CD4-positive, CD25-positive, alpha-beta regulatory T cell (primary cell): ENCODE data around the gene TLR8. TPM values are rescaled to one million over a fixed set of nuclear protein-coding genes. Genes with fewer than 3 reads are reported as not detected.
"Not testable (repeated sequence)": the region's sequence is repeated elsewhere in the genome, so short reads cannot be mapped to it uniquely, and the experiment has no call there.

Experiments
- ATAC-seq, 2 donors: fragments of 150-1000 bp; cut with Tn5 transposase; one replicate each; pipeline ENCODE4 v1.10.0; 2021; ENCODE audit warnings: low read depth in 2 of 2, moderate number of reproducible peaks in 2 of 2, moderate library complexity in 1 of 2
- DNase-seq, 3 donors: peaks; one replicate each; pipeline versions ENCODE4 v3.0.0 to v3.0.0-alpha.2; 2012 to 2022; ENCODE audit warnings: mixed read lengths in 1 of 3
- H3K27ac ChIP-seq: one replicate; pipeline ENCODE4 v1.7.0; 2013; ENCODE audit warnings: mild to moderate bottlenecking, low read length; ENCODE audit not compliant: insufficient read depth, poor library complexity, severe bottlenecking
- H3K27me3 ChIP-seq: one replicate; pipeline ENCODE4 v1.7.0; 2013; ENCODE audit warnings: low read length; ENCODE audit not compliant: control insufficient read depth, insufficient read depth
- H3K36me3 ChIP-seq: one replicate; pipeline ENCODE4 v1.7.0; 2013; ENCODE audit warnings: mild to moderate bottlenecking, low read length, moderate library complexity; ENCODE audit not compliant: control insufficient read depth, insufficient read depth
- H3K4me1 ChIP-seq: 2 replicates; pipeline ENCODE4 v1.7.0; 2013; ENCODE audit warnings: mild to moderate bottlenecking, low read length; ENCODE audit not compliant: insufficient read depth, control insufficient read depth, poor library complexity, severe bottlenecking
- H3K4me3 ChIP-seq: one replicate; pipeline ENCODE4 v1.7.0; 2013; ENCODE audit warnings: low read depth, mild to moderate bottlenecking, low read length, moderate library complexity
- H3K9me3 ChIP-seq, 2 experiments: 1 replicate in 1 of 2; 2 replicates in 1 of 2; pipeline ENCODE4 v1.7.0; 2013; ENCODE audit warnings: low read length in 2 of 2, mild to moderate bottlenecking in 1 of 2, moderate library complexity in 1 of 2; ENCODE audit not compliant: control insufficient read depth in 2 of 2
- H3K27ac Mint-ChIP-seq, 3 donors: one replicate each; pipeline ENCODE4 v1.8.0; 2020 to 2022; ENCODE audit warnings: mild to moderate bottlenecking in 3 of 3, mixed read lengths in 3 of 3, moderate library complexity in 2 of 3
- H3K27me3 Mint-ChIP-seq: one replicate; pipeline ENCODE4 v1.8.0; 2022; ENCODE audit warnings: mild to moderate bottlenecking, mixed read lengths
- H3K36me3 Mint-ChIP-seq: one replicate; pipeline ENCODE4 v1.8.0; 2020; ENCODE audit warnings: mixed read lengths
- H3K4me1 Mint-ChIP-seq, 4 donors: one replicate each; pipeline ENCODE4 v1.8.0; 2020 to 2022; ENCODE audit warnings: mixed read lengths in 4 of 4, mild to moderate bottlenecking in 1 of 4
- H3K4me3 Mint-ChIP-seq, 4 donors: one replicate each; pipeline ENCODE4 v1.8.0; 2020 to 2022; ENCODE audit warnings: mild to moderate bottlenecking in 4 of 4, mixed read lengths in 4 of 4, moderate library complexity in 3 of 4
- H3K9me3 Mint-ChIP-seq, 7 donors: one replicate each; pipeline ENCODE4 v1.8.0; 2020 to 2022; ENCODE audit warnings: mixed read lengths in 7 of 7, mild to moderate bottlenecking in 3 of 7, moderate library complexity in 2 of 7
- polyA plus RNA-seq, 4 donors: library from polyadenylated mRNA; unstranded; fragments of 300-500 nt; fragmentation: Illumina TruSeq; gene quantifications; one replicate each; pipeline ENCODE4 v1.2.3, GENCODE V29; 2021
- total RNA-seq: library from RNA; stranded (reverse); gene quantifications from one replicate; pipeline ENCODE4 v1.2.3, GENCODE V29; 2022

The TLR8 gene
- total and polyA plus RNA-seq, 5 donors from 2014 or later, result not detected

DNA sequence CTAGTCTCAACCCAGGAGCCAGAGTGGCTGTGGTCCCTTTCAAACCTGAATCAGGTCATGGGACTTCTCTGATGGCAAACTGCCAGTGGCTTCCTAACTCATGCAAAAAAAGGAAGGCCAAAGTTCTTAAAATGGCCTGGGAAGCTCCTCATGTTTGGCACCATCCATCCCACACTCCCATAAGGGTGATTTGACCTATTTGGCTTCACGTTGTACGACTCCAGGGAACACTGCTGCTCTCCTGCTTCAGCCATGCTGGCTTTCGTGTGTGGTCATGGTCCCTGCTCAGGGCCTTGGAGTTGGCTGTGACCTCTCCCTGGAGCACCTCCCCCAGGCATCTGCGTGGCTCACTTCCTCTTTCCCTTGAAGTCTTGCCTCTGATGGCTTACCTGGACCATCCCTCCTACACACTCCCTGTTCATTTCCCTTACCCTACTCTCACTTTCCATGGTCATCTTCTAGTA, 55.7 kb downstream of the TLR8 start:
- peaks cover 57% of the 10 kb centered on the region for H3K4me1 ChIP-seq
- H3K4me1 Mint-ChIP-seq, result peaks cover 15 to 66% (median 37%) of the 10 kb centered on the region in 4 donors

GRCh38 chrX:12963210-12963850, 56.9 kb downstream of the TLR8 start:
- H3K27ac Mint-ChIP-seq, H3K36me3 ChIP-seq, H3K9me3 Mint-ChIP-seq, DNase-seq, H3K27me3 Mint-ChIP-seq, H3K27me3 ChIP-seq, H3K36me3 Mint-ChIP-seq, H3K27ac ChIP-seq, ATAC-seq, H3K4me3 Mint-ChIP-seq, H3K9me3 ChIP-seq, H3K4me3 ChIP-seq: not testable (repeated sequence)
- H3K4me1 ChIP-seq, result peaks cover 52% of the 10 kb centered on the region
- H3K4me1 Mint-ChIP-seq, result peaks cover 20 to 64% (median 35%) of the 10 kb centered on the region in 4 donors

More for the DNA sequence above, 55.7 kb downstream of the TLR8 start:
- peak overlapping the region; percentile 66 for H3K4me3 ChIP-seq
- H3K9me3 Mint-ChIP-seq, result no peaks in the 10 kb centered on the region
- ATAC-seq, result no peak
- H3K27ac Mint-ChIP-seq, result peak overlapping the region; percentile 55 to 99 (median 87)
- no peaks in the 10 kb centered on the region for H3K27me3 Mint-ChIP-seq
- H3K36me3 Mint-ChIP-seq, result no peaks in the 10 kb centered on the region
- H3K9me3 ChIP-seq, result no peaks in the 10 kb centered on the region
- H3K4me3 Mint-ChIP-seq, result peak overlapping the region in 3 of 4 donors; percentile 26 to 46 (median 42)
- no peaks in the 10 kb centered on the region for H3K36me3 ChIP-seq
- DNase-seq, result peak in 1 of 3 donors; percentile 0
- H3K27me3 ChIP-seq, result no peaks in the 10 kb centered on the region
- peak overlapping the region; percentile 89 for H3K27ac ChIP-seq

GRCh38 chrX:12965131-12965940, 58.9 kb downstream of the TLR8 start:
- H3K27ac ChIP-seq, result peak overlapping the region; percentile 90
- H3K4me3 ChIP-seq, result no peak overlapping the region
- no peaks in the 10 kb centered on the region for H3K36me3 Mint-ChIP-seq
- H3K4me3 Mint-ChIP-seq, result peak overlapping the region in 1 of 4 donors; percentile 83
- peak overlapping the region in 2 of 3 donors; percentile 76 to 90 for H3K27ac Mint-ChIP-seq
- peaks cover 20 to 68% (median 36%) of the 10 kb centered on the region in 4 donors for H3K4me1 Mint-ChIP-seq
- no peaks in the 10 kb centered on the region for H3K9me3 ChIP-seq
- H3K27me3 ChIP-seq, result no peaks in the 10 kb centered on the region
- H3K27me3 Mint-ChIP-seq, result no peaks in the 10 kb centered on the region
- ATAC-seq (no peak), DNase-seq (no peak)
- H3K4me1 ChIP-seq, result peaks cover 54% of the 10 kb centered on the region
- H3K36me3 ChIP-seq, result no peaks in the 10 kb centered on the region
- H3K9me3 Mint-ChIP-seq, result no peaks in the 10 kb centered on the region

- Histone ChIP-seq H3K36me3 (no peaks in the 10 kb centered on the region), H3K4me3 (peak overlapping the region; percentile 40), H3K4me1 (peaks cover 50% of the 10 kb centered on the region), H3K27me3 (no peaks in the 10 kb centered on the region), H3K27ac (peak overlapping the region; percentile 90), H3K9me3 (no peaks in the 10 kb centered on the region)
- DNase-seq (no peak), ATAC-seq (no peak)
- peak overlapping the region in 3 of 4 donors; percentile 70 to 91 (median 83) for H3K4me3 Mint-ChIP-seq
- no peaks in the 10 kb centered on the region for H3K27me3 Mint-ChIP-seq
- H3K4me1 Mint-ChIP-seq, result peaks cover 14 to 68% (median 32%) of the 10 kb centered on the region in 4 donors
- H3K9me3 Mint-ChIP-seq, result no peaks in the 10 kb centered on the region
- peak overlapping the region; percentile 89 to 99 (median 90) for H3K27ac Mint-ChIP-seq
- H3K36me3 Mint-ChIP-seq, result no peaks in the 10 kb centered on the region
These were observed 59.7 kb downstream of the TLR8 start for GRCh38 chrX:12966151-12966550.

DNA sequence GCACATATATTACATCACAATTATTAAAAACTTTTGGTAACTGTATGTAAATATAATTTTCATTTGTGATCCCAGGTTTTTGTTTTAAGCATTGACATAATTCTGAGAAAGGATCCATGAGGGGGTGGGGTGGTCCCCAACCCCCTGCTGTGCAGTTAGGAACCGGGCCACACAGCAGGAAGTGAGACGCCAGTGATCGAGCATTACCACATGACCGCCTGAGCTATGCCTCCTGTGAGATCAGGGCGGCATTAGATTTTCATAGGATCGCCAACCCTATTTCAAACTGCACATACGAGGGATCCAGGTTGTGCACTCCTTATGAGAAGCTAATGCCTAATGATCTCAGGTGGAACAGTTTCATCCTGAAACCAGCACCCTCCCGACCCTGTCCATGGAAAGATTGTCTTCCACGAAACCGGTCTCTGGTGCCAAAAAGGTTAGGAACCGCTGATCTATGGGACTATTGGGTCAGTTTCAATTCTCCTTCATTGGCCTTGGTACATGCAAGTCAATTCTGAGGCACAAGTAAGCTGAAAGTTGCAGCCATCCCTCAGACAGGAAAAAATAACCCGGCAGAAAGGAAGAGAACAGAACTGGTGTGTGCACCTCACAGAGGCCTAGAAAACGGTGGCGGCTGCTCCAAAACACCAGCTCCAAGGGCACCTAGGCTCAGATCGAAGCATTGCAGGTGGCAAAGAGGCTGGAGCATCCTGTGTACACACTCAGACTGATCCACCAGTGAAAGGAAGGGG, 61.5 kb downstream of the TLR8 start:
- peak overlapping the region; percentile 90 to 99 (median 97) for H3K27ac Mint-ChIP-seq
- peak; percentile 29 to 48 for ATAC-seq
- H3K9me3 ChIP-seq, result no peaks in the 10 kb centered on the region
- DNase-seq, result peak in 1 of 3 donors; percentile 72
- H3K4me1 Mint-ChIP-seq, result peaks cover 11 to 55% (median 24%) of the 10 kb centered on the region in 4 donors
- H3K27me3 Mint-ChIP-seq, result no peaks in the 10 kb centered on the region
- H3K9me3 Mint-ChIP-seq, result no peaks in the 10 kb centered on the region
- H3K4me3 ChIP-seq, result peak overlapping the region; percentile 80
- H3K27ac ChIP-seq, result peak overlapping the region; percentile 90
- H3K36me3 Mint-ChIP-seq, result no peaks in the 10 kb centered on the region
- no peaks in the 10 kb centered on the region for H3K27me3 ChIP-seq
- H3K4me1 ChIP-seq, result peaks cover 40% of the 10 kb centered on the region
- no peaks in the 10 kb centered on the region for H3K36me3 ChIP-seq
- H3K4me3 Mint-ChIP-seq, result peak overlapping the region; percentile 79 to 91 (median 84)

DNA sequence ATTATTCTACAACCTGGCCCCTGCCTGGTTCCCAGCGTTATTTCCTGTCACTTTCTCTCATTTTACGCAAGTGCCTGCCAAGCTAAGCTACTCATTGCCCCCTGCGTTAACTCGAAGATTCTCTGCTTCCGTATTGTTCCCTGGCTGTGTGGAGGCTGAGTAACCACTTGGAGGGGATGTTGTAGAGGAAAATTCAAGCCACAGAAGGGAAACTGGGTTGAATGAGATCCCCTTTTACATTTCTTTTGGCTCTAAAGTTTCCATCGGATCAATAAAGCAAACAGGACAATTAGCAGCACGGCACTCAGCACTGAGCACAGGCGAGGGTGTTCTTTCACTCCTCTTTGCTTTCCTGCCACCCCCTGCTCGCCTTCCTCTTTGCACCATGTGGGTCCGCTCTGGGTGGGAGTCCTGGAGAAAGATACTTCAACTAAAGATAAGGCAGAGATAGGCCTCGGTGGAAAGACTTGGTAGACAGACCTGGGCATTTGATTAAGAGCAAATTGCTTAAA, 64.3 kb downstream of the TLR8 start:
- Mint-ChIP-seq H3K4me1 (peaks cover 11 to 53% (median 21%) of the 10 kb centered on the region in 4 donors), H3K36me3 (peaks cover under 1% of the 10 kb centered on the region), H3K4me3 (peak overlapping the region; percentile 92 to 100 (median 97)), H3K9me3 (peaks cover 0 to 6% (median 0%) of the 10 kb centered on the region in 7 donors), H3K27me3 (peaks cover 7% of the 10 kb centered on the region), H3K27ac (peak overlapping the region; percentile 90 to 99 (median 97))
- H3K36me3 ChIP-seq, result peaks cover 4% of the 10 kb centered on the region
- DNase-seq (peak; percentile 49 to 80 (median 73)), ATAC-seq (peak; percentile 56 to 57)
- H3K27ac ChIP-seq, result peak overlapping the region; percentile 90
- peaks cover 33% of the 10 kb centered on the region for H3K4me1 ChIP-seq
- H3K27me3 ChIP-seq, result no peaks in the 10 kb centered on the region
- H3K4me3 ChIP-seq, result peak overlapping the region; percentile 98
- H3K9me3 ChIP-seq, result no peaks in the 10 kb centered on the region
